Measurements from ENCODE around the gene TAMALIN. TPM values are rescaled to one million over a fixed set of nuclear protein-coding genes. Genes with fewer than 3 reads are reported as not detected.
A peak's percentile ranks its signal among the peaks of the same experiment; 100 is the strongest.

Gene TAMALIN
- total and polyA plus RNA-seq, 2 of the 4 experiments (the other 2 are of a cell fraction) = 2.7 to 5.3 TPM

DNA sequence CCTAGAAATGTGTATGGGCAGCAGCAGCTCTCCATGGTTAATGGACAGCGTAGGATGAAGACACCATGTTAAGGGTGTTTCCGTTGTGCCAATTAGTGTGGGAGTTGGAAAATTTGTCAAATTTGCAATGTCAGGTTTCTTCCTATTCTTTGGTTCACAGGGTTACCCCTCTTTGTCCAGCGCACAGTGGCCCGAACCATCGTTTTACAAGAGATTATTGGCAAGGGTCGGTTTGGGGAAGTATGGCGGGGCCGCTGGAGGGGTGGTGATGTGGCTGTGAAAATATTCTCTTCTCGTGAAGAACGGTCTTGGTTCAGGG lies 26.0 kb upstream of the TAMALIN start:
- WGBS, 2 experiments (ENCODE audit: extremely low coverage in 2 of 2, insufficient read length in 1 of 2) = 94% methylated on average over 3 of the region's 10 CpGs; no CpG with 5 or more reads in 1 of the 2 experiments
- no peak overlapping the region for H2BK20ac ChIP-seq (ENCODE audit: low read depth, low read length)
- no peak overlapping the region for H2AFZ ChIP-seq (replicated peaks; ENCODE audit: low read length, poor library complexity)
- no peak overlapping the region for H3K27ac ChIP-seq (ENCODE audit: insufficient read depth, low read length)
- H4K91ac ChIP-seq (ENCODE audit: insufficient read depth, low read depth, low read length) = no peak overlapping the region
- no peak overlapping the region for H3K23ac ChIP-seq (ENCODE audit: low read depth, low read length)
- ChIA-PET CTCF (interaction anchor here (1.5 to 2.5 kb wide), 3 partner anchors 9 to 86 kb away, joined by 3 to 10 read pairs (median 8); no protein-coding TSS in a partner anchor), POLR2A (ENCODE audit: unreplicated experiment) (no interaction called here)
- H2BK5ac ChIP-seq (ENCODE audit: low read depth, low read length, poor library complexity, severe bottlenecking) = no peak overlapping the region
- H2BK15ac ChIP-seq (ENCODE audit: low read depth, low read length) = no peak overlapping the region
- H3K4me2 ChIP-seq (ENCODE audit: low read depth, low read length) = no peak overlapping the region
- no peaks in the 10 kb centered on the region for H3K27me3 ChIP-seq (ENCODE audit: control insufficient read depth, insufficient read depth, low read length)
- H3K9me1 ChIP-seq (ENCODE audit: insufficient read depth, low read length) = peaks cover 14% of the 10 kb centered on the region
- TF ChIP-seq RCOR1 (IDR thresholded peaks at IDR 0.05; ENCODE audit: insufficient replicate concordance, low read length) (no peak), NFE2L2 (IDR thresholded peaks at IDR 0.05; ENCODE audit: low read depth, low read length) (no peak), BHLHE40 (IDR thresholded peaks at IDR 0.05; ENCODE audit: low read depth, low read length) (no peak), MAZ (IDR thresholded peaks at IDR 0.05; ENCODE audit: borderline replicate concordance, low read depth, low read length) (no peak), CHD1 (IDR thresholded peaks at IDR 0.05; ENCODE audit: low read depth, low read length) (no peak), MXI1 (IDR thresholded peaks at IDR 0.05; ENCODE audit: borderline replicate concordance, low read depth, low read length) (no peak), CEBPB (IDR thresholded peaks at IDR 0.05; ENCODE audit: low read depth, low read length) (no peak)
- TF ChIP-seq, protein P1, sequence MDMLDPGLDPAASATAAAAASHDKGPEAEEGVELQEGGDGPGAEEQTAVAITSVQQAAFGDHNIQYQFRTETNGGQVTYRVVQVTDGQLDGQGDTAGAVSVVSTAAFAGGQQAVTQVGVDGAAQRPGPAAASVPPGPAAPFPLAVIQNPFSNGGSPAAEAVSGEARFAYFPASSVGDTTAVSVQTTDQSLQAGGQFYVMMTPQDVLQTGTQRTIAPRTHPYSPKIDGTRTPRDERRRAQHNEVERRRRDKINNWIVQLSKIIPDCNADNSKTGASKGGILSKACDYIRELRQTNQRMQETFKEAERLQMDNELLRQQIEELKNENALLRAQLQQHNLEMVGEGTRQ (IDR thresholded peaks at IDR 0.05; ENCODE audit: low read depth, low read length) = no peak
- TF ChIP-seq, protein P2, sequence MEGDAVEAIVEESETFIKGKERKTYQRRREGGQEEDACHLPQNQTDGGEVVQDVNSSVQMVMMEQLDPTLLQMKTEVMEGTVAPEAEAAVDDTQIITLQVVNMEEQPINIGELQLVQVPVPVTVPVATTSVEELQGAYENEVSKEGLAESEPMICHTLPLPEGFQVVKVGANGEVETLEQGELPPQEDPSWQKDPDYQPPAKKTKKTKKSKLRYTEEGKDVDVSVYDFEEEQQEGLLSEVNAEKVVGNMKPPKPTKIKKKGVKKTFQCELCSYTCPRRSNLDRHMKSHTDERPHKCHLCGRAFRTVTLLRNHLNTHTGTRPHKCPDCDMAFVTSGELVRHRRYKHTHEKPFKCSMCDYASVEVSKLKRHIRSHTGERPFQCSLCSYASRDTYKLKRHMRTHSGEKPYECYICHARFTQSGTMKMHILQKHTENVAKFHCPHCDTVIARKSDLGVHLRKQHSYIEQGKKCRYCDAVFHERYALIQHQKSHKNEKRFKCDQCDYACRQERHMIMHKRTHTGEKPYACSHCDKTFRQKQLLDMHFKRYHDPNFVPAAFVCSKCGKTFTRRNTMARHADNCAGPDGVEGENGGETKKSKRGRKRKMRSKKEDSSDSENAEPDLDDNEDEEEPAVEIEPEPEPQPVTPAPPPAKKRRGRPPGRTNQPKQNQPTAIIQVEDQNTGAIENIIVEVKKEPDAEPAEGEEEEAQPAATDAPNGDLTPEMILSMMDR (conservative IDR thresholded peaks at IDR 0.05; ENCODE audit: low read depth, low read length) = no peak
- TF ChIP-seq, protein P3, sequence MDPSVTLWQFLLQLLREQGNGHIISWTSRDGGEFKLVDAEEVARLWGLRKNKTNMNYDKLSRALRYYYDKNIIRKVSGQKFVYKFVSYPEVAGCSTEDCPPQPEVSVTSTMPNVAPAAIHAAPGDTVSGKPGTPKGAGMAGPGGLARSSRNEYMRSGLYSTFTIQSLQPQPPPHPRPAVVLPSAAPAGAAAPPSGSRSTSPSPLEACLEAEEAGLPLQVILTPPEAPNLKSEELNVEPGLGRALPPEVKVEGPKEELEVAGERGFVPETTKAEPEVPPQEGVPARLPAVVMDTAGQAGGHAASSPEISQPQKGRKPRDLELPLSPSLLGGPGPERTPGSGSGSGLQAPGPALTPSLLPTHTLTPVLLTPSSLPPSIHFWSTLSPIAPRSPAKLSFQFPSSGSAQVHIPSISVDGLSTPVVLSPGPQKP (IDR thresholded peaks at IDR 0.05; ENCODE audit: borderline replicate concordance, low read depth, low read length) = no peak
- H3K36me3 ChIP-seq (ENCODE audit: control insufficient read depth, insufficient read depth, low read length) = peaks cover 51% of the 10 kb centered on the region
- no peak for DNase-seq
- ATAC-seq (ENCODE audit: low read depth) = no peak
- no peak overlapping the region for H3K18ac ChIP-seq (ENCODE audit: low read depth, low read length)
- no peak overlapping the region; the same call in 1 of the 2 replicates for H3K4ac ChIP-seq (ENCODE audit: low read depth, low read length)
- H2BK120ac ChIP-seq (ENCODE audit: low read depth, low read length) = no peak overlapping the region
- H2AK9ac ChIP-seq (replicated peaks; ENCODE audit: low read depth, low read length, poor library complexity) = no peak overlapping the region
- no TSS peak for BruUV-seq (replicated peaks)
- H4K5ac ChIP-seq (ENCODE audit: low read depth, low read length) = no peak overlapping the region
- H3K9ac ChIP-seq (ENCODE audit: low read depth, low read length) = no peak overlapping the region
- dilution Hi-C loops (cut with HindIII; ENCODE audit: low sequenced_read_pairs, unreplicated experiment) = no loop called here
- no peaks in the 10 kb centered on the region for H3K9me3 ChIP-seq (ENCODE audit: control insufficient read depth, insufficient read depth, low read length)
- in situ Hi-C loops (cut with MboI; ENCODE audit: low sequenced_read_pairs) = no loop called here
- peaks cover 7% of the 10 kb centered on the region for H3K4me1 ChIP-seq (ENCODE audit: control insufficient read depth, insufficient read depth, low read length)
- no peak overlapping the region for H3K56ac ChIP-seq (ENCODE audit: extremely low read depth, insufficient read depth, low read length)
- 0 out of 2 replicates have a peak overlapping the region, but pooled peaks have one; percentile 73 for H2AK5ac ChIP-seq (ENCODE audit: low read depth, low read length)
- H3K14ac ChIP-seq (replicated peaks; ENCODE audit: low read depth, low read length) = 0 out of 2 replicates have a peak overlapping the region, but pooled peaks have one; percentile 38
- H3K4me3 ChIP-seq (ENCODE audit: insufficient read depth, low read depth, low read length) = no peak overlapping the region
- intact Hi-C loops (cut with micrococcal nuclease) = loop anchor here (1.0 to 5.0 kb wide), 4 partner anchors 58 to 560 kb away; no protein-coding TSS in a partner anchor
- H4K8ac ChIP-seq (ENCODE audit: low read depth in 2 of 2, low read length in 2 of 2) = peak overlapping the region in 1 of 2 experiments; percentile 10; a peak in 1 of 4 replicates
- no peaks in the 10 kb centered on the region for H4K20me1 ChIP-seq (ENCODE audit: insufficient read depth, low read length)
- H3K79me1 ChIP-seq (ENCODE audit: low read depth in 1 of 2, low read length in 2 of 2) = peaks cover 7 to 45% of the 10 kb centered on the region in 2 experiments; a peak in 3 of 4 replicates
